Endothelial cell of umbilical vein (primary cell): Measurements from ENCODE around the gene CYTH2. TPM values are rescaled to one million over a fixed set of nuclear protein-coding genes. Genes with fewer than 3 reads are reported as not detected.

Source experiments
- BruUV-seq: library from RNA; stranded (reverse); fragments of 400-500 nt; replicated peaks from 2 replicates; lab custom pipeline; 2021; lab: Mats Ljungman, UMichigan
- CTCF ChIA-PET: fragments of 300-600, 350-600 bp; sonication (Branson Sonifier 250); formaldehyde crosslinking; loops from one replicate; lab custom pipeline; 2021; ENCODE audit warnings: antibody characterized with exemption, inconsistent platforms; lab: Charles Lee
- POLR2A ChIA-PET: fragments of 300-600, 350-600 bp; sonication (Branson Sonifier 250); formaldehyde crosslinking; loops from one replicate; lab custom pipeline; 2021; ENCODE audit warnings: antibody characterized with exemption, inconsistent platforms; lab: Charles Lee
- DNase-seq: peaks from one replicate; pipeline ENCODE4 v3.0.0-alpha.2; 2011; ENCODE audit warnings: low read depth, low spot score
- FAIRE-seq: peaks from 2 replicates; lab custom pipeline; 2011; peaks lifted over from hg19 to GRCh38; lab: Jason Lieb, UNC
- H2AFZ ChIP-seq: 2 replicates; pipeline ENCODE4 v1.6.0; 2012; ENCODE audit warnings: low read depth, low read length, control low read depth, inconsistent platforms
- H3K27ac ChIP-seq: 2 replicates; pipeline ENCODE4 v1.5.1; 2011; ENCODE audit warnings: low read depth, mild to moderate bottlenecking, control low read depth, low read length, moderate library complexity; ENCODE audit not compliant: insufficient read depth
- H3K27me3 ChIP-seq, 2 experiments: 2 replicates each; pipeline versions ENCODE4 v1.6.0 to v1.6.1; 2011; ENCODE audit warnings: low read length in 2 of 2, mixed read lengths in 1 of 2; ENCODE audit not compliant: control insufficient read depth in 2 of 2, insufficient read depth in 2 of 2
- H3K36me3 ChIP-seq, 2 experiments: 2 replicates in 1 of 2; 3 replicates in 1 of 2; pipeline ENCODE4 v1.5.1; 2011; ENCODE audit warnings: low read length in 2 of 2, mild to moderate bottlenecking in 1 of 2, moderate library complexity in 1 of 2; ENCODE audit not compliant: control insufficient read depth in 2 of 2, insufficient read depth in 2 of 2; ENCODE audit errors: extremely low read depth in 1 of 2
- H3K4me1 ChIP-seq: 3 replicates; pipeline ENCODE4 v1.5.1; 2011; ENCODE audit warnings: mild to moderate bottlenecking, low read length; ENCODE audit not compliant: control insufficient read depth, insufficient read depth; ENCODE audit errors: extremely low read depth
- H3K4me2 ChIP-seq: 2 replicates; pipeline ENCODE4 v1.6.1; 2011; ENCODE audit warnings: low read length, control low read depth, mixed read lengths; ENCODE audit not compliant: insufficient read depth
- H3K4me3 ChIP-seq, 3 experiments: fragments of 200-600 bp in 1 of 3; sonication (generic), shearing (Covaris generic) in 1 of 3; replicated peaks in 1 of 3; 2 replicates each; pipeline ENCODE4 v1.5.1; 2011 to 2016; ENCODE audit warnings: control low read depth in 3 of 3, low read length in 3 of 3, mild to moderate bottlenecking in 2 of 3, inconsistent platforms in 1 of 3, low read depth in 1 of 3, moderate library complexity in 1 of 3; ENCODE audit not compliant: insufficient read depth in 1 of 3
- H3K79me2 ChIP-seq: 2 replicates; pipeline ENCODE4 v1.6.0; 2012; ENCODE audit warnings: low read length, inconsistent platforms; ENCODE audit not compliant: control insufficient read depth, insufficient read depth
- H3K9ac ChIP-seq: replicated peaks from 2 replicates; pipeline ENCODE3; 2011; ENCODE audit warnings: low read length, control low read depth; ENCODE audit not compliant: insufficient read depth; ENCODE audit errors: extremely low read depth
- H3K9me1 ChIP-seq: replicated peaks from 3 replicates; pipeline ENCODE4 v1.6.0; 2011; ENCODE audit warnings: mild to moderate bottlenecking, low read length; ENCODE audit not compliant: control insufficient read depth, insufficient read depth; ENCODE audit errors: extremely low read depth
- H3K9me3 ChIP-seq: replicated peaks from 2 replicates; pipeline ENCODE4 v1.5.1; 2012; ENCODE audit warnings: low read length, inconsistent platforms; ENCODE audit not compliant: control insufficient read depth, insufficient read depth
- H4K20me1 ChIP-seq: replicated peaks from 2 replicates; pipeline ENCODE3; 2011; ENCODE audit warnings: mild to moderate bottlenecking, low read length; ENCODE audit not compliant: control insufficient read depth, insufficient read depth; ENCODE audit errors: extremely low read depth
- EZH2 ChIP-seq: IDR thresholded peaks from 2 replicates; pipeline ENCODE4 v1.6.1; 2012; ENCODE audit warnings: borderline replicate concordance, low read depth, mild to moderate bottlenecking, moderate library complexity, low read length, inconsistent platforms; ENCODE audit not compliant: severe bottlenecking
- FOS ChIP-seq: IDR thresholded peaks from 2 replicates; pipeline ENCODE4 v1.6.1; 2011; ENCODE audit warnings: mild to moderate bottlenecking, low read length, moderate library complexity, borderline replicate concordance; ENCODE audit not compliant: insufficient read depth
- GATA2 ChIP-seq: IDR thresholded peaks from 2 replicates; pipeline ENCODE4 v1.7.0; 2011; ENCODE audit warnings: low read depth, mild to moderate bottlenecking, moderate library complexity, mixed read lengths, low read length; ENCODE audit not compliant: insufficient read length, insufficient read depth
- JUN ChIP-seq: IDR thresholded peaks from 2 replicates; pipeline ENCODE4 v1.6.1; 2011; ENCODE audit warnings: borderline replicate concordance, low read depth; ENCODE audit not compliant: insufficient read length, insufficient read depth
- MAX ChIP-seq: IDR thresholded peaks from 2 replicates; pipeline ENCODE4 v1.6.1; 2011; ENCODE audit not compliant: insufficient read depth, insufficient read length
- MYC ChIP-seq: IDR thresholded peaks from one replicate; pipeline ENCODE4 v1.6.1; 2011; ENCODE audit warnings: mild to moderate bottlenecking, low read depth, low read length
- POLR2A ChIP-seq: IDR thresholded peaks from 2 replicates; pipeline ENCODE4 v1.6.1; 2012; ENCODE audit warnings: low read depth, mild to moderate bottlenecking, control low read depth, low read length
- POLR2AphosphoS5 ChIP-seq: IDR thresholded peaks from 2 replicates; pipeline ENCODE4 v1.6.1; 2012; ENCODE audit warnings: low read depth, mild to moderate bottlenecking, control low read depth, low read length, moderate library complexity; ENCODE audit not compliant: insufficient read depth
- dilution Hi-C: fragments of 300-500 bp; cut with MboI; formaldehyde crosslinking; loops from one replicate; pipeline ENCODE4 v1.15.0; 2019; ENCODE audit warnings: low sequenced_read_pairs; ENCODE audit not compliant: extremely low pct_ligation_motif_present
- intact Hi-C: fragments of 100-400 bp; cut with micrococcal nuclease; formaldehyde crosslinking; loops from one replicate; pipeline ENCODE4 v1.10.0; 2022
- polyA plus RNA-seq, 4 experiments: library from polyadenylated mRNA; depleted of rRNA in 3 of 4; stranded (reverse) in 3 of 4; unstranded in 1 of 4; fragments of >200 nt; gene quantifications; 2 replicates each; pipeline versions ENCODE4 v1.2.1 to v1.2.3, GENCODE V29; 2011 to 2012; ENCODE audit warnings: missing spikeins in 1 of 4
- total RNA-seq: library from RNA; stranded (reverse); gene quantifications from 2 replicates; pipeline ENCODE4 v1.2.3, GENCODE V29; 2021
- TF ChIP-seq, protein P1 (sequence below), 2 donors: IDR thresholded peaks; 1 replicate in 1 of 2; 2 replicates in 1 of 2; pipeline ENCODE4 v1.5.1; 2011; ENCODE audit warnings: low read length in 2 of 2, mild to moderate bottlenecking in 2 of 2, moderate library complexity in 2 of 2, control low read depth in 1 of 2, inconsistent platforms in 1 of 2, low read depth in 1 of 2; ENCODE audit not compliant: insufficient read depth in 1 of 2; ENCODE audit errors: extremely low read depth in 1 of 2

CYTH2 gene
- total and polyA plus RNA-seq, 2 donors (not counting 3 experiments of a cell fraction or from before 2014, with no cell fraction given): 98.4 to 119 TPM

GRCh38 chr19:48524732-48525131, 55.6 kb downstream of the CYTH2 start:
- dilution Hi-C loops: no loop called here
- DNase-seq: no peak
- ChIA-PET CTCF (interaction anchor here (2.2 kb wide), 1 partner anchor 59 kb away, joined by 7 read pairs; no protein-coding TSS in a partner anchor), POLR2A (no interaction called here)
- H3K4me3 ChIP-seq: no peak overlapping the region
- TF ChIP-seq MYC (no peak), EZH2 (no peak), GATA2 (no peak), FOS (no peak), MAX (no peak), POLR2A (no peak), JUN (no peak), POLR2AphosphoS5 (no peak)
- TF ChIP-seq, protein P1, sequence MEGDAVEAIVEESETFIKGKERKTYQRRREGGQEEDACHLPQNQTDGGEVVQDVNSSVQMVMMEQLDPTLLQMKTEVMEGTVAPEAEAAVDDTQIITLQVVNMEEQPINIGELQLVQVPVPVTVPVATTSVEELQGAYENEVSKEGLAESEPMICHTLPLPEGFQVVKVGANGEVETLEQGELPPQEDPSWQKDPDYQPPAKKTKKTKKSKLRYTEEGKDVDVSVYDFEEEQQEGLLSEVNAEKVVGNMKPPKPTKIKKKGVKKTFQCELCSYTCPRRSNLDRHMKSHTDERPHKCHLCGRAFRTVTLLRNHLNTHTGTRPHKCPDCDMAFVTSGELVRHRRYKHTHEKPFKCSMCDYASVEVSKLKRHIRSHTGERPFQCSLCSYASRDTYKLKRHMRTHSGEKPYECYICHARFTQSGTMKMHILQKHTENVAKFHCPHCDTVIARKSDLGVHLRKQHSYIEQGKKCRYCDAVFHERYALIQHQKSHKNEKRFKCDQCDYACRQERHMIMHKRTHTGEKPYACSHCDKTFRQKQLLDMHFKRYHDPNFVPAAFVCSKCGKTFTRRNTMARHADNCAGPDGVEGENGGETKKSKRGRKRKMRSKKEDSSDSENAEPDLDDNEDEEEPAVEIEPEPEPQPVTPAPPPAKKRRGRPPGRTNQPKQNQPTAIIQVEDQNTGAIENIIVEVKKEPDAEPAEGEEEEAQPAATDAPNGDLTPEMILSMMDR (IDR thresholded peaks at IDR 0.05; ENCODE audit: extremely low read depth in 1 of 2, insufficient read depth in 1 of 2, low read depth in 1 of 2, low read length in 2 of 2): no peak
- FAIRE-seq: no peak
- H3K4me1 ChIP-seq: no peaks in the 10 kb centered on the region
- H3K9me3 ChIP-seq: peaks cover 2% of the 10 kb centered on the region
- no TSS peak for BruUV-seq
- intact Hi-C loops: no loop called here
- H2AFZ ChIP-seq: no peak overlapping the region
- H3K27ac ChIP-seq: no peak overlapping the region
- H3K36me3 ChIP-seq: no peaks in the 10 kb centered on the region
- no peak overlapping the region for H3K9ac ChIP-seq
- H3K4me2 ChIP-seq: no peak overlapping the region
- H3K9me1 ChIP-seq: no peaks in the 10 kb centered on the region
- H4K20me1 ChIP-seq: no peaks in the 10 kb centered on the region
- H3K79me2 ChIP-seq: no peaks in the 10 kb centered on the region
- H3K27me3 ChIP-seq: peaks cover 0 to 4% of the 10 kb centered on the region in 2 experiments
